ENCODE measurements around the gene GJA4.

GJA4 gene

GRCh38 chr1:34842073-34842472 lies 49.3 kb downstream of the GJA4 start:
- no peak for DNase-seq

GRCh38 chr1:34842952-34843371 lies 50.2 kb downstream of the GJA4 start:
- no peak for DNase-seq

GRCh38 chr1:34843392-34844251 lies 50.8 kb downstream of the GJA4 start:
- DNase-seq = no peak

- DNase-seq = no peak
These were observed 51.4 kb downstream of the GJA4 start for GRCh38 chr1:34844252-34844634.

Measured in fibroblast of upper back skin (primary cell).